RCC 7860 (cell line): ENCODE measurements around the gene PRKAA2.
"Not testable (repeated sequence)": the region's sequence is repeated elsewhere in the genome, so short reads cannot be mapped to it uniquely, and the experiment has no call there.

ENCODE experiments used
- DNase-seq: peaks from one replicate; pipeline ENCODE4 v3.0.0-alpha.2; 2015; ENCODE audit warnings: low spot score
- FAIRE-seq: peaks from 2 replicates; lab custom pipeline; 2012; peaks lifted over from hg19 to GRCh38; lab: Jason Lieb, UNC

PRKAA2 gene

GRCh38 chr1:56644919-56645676, at the start of gene PRKAA2:
PRKAA2 (plus strand) TSS chr1:56645314; CDS start chr1:56645388, 74 bp downstream.
- no peak for FAIRE-seq
- DNase-seq = no peak

- FAIRE-seq = not testable (repeated sequence)
These were observed 49.5 kb upstream of the PRKAA2 start for GRCh38 chr1:56595397-56596191.

GRCh38 chr1:56610097-56610496, 35.0 kb upstream of the PRKAA2 start:
- FAIRE-seq, DNase-seq: not testable (repeated sequence)

More at GRCh38 chr1:56595397-56596191, 49.5 kb upstream of the PRKAA2 start:
- not testable (repeated sequence) for DNase-seq

GRCh38 chr1:56610770-56611169, 34.3 kb upstream of the PRKAA2 start:
- not testable (repeated sequence) for DNase-seq, FAIRE-seq

GRCh38 chr1:56617141-56617540, 28.0 kb upstream of the PRKAA2 start:
- FAIRE-seq = no peak
- DNase-seq = no peak

GRCh38 chr1:56625819-56626440, 19.2 kb upstream of the PRKAA2 start:
- DNase-seq (no peak), FAIRE-seq (no peak)

GRCh38 chr1:56626546-56626945, 18.6 kb upstream of the PRKAA2 start:
- FAIRE-seq (no peak), DNase-seq (no peak)

- DNase-seq (no peak), FAIRE-seq (no peak)
These were observed 18.0 kb upstream of the PRKAA2 start for GRCh38 chr1:56627019-56627635.

- no peak for FAIRE-seq
- DNase-seq = no peak
These were observed 17.5 kb upstream of the PRKAA2 start for GRCh38 chr1:56627636-56628039.

- FAIRE-seq = no peak
These were observed 14.3 kb upstream of the PRKAA2 start for GRCh38 chr1:56630786-56631185.

GRCh38 chr1:56631901-56632300, 13.2 kb upstream of the PRKAA2 start:
- no peak for DNase-seq

More at GRCh38 chr1:56630786-56631185, 14.3 kb upstream of the PRKAA2 start:
- DNase-seq = no peak

GRCh38 chr1:56634981-56635380, 10.1 kb upstream of the PRKAA2 start:
- FAIRE-seq (no peak), DNase-seq (no peak)

More at GRCh38 chr1:56631901-56632300, 13.2 kb upstream of the PRKAA2 start:
- FAIRE-seq = no peak

- no peak for FAIRE-seq
- DNase-seq = no peak
These were observed 6.9 kb upstream of the PRKAA2 start for GRCh38 chr1:56638248-56638647.

- FAIRE-seq (no peak), DNase-seq (no peak)
These were observed 5.9 kb upstream of the PRKAA2 start for GRCh38 chr1:56639211-56639610.

GRCh38 chr1:56643661-56644060, 1.5 kb upstream of the PRKAA2 start:
- peak; percentile 48 for FAIRE-seq

GRCh38 chr1:56644064-56644918, 823 bp upstream of the PRKAA2 start:
- DNase-seq = no peak
- no peak for FAIRE-seq

More at GRCh38 chr1:56643661-56644060, 1.5 kb upstream of the PRKAA2 start:
- no peak for DNase-seq

GRCh38 chr1:56645677-56646305, 677 bp downstream of the PRKAA2 start:
- DNase-seq = no peak
- FAIRE-seq = no peak

- FAIRE-seq (no peak), DNase-seq (no peak)
These were observed 1.5 kb downstream of the PRKAA2 start for GRCh38 chr1:56646611-56647010.

GRCh38 chr1:56647106-56647505, 2.0 kb downstream of the PRKAA2 start:
- FAIRE-seq (no peak), DNase-seq (no peak)
